ENCODE results near the gene TGM3.

The TGM3 gene

DNA sequence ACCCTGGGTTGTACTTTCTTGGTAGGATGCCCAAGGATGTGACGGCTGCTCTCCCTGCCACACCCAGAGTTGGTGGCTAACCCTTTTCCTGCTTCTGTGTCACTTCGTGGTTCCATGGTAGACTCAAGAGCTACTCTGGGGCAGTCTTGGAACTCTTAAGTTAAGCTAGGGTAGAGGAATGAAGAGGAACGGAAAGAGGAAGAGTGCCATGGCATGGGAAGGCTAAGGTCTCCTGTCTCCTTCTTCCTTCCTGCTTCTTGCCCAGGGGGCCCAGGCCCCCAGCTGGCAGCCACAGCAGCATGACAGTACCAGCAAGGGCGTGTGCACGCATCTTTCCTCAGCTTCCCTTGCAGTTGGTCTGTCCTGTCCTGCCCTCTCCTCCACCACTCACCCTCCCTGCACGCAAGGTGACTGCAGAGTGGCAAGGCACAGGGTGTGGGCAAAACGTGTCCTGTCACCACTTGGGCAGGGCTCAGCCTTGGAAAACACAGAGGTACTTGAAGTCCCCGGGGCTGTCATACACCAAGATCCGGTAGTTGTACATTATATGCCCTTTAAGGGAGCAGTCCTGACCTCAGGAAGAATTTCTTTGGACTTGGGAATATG, 39.8 kb upstream of the TGM3 start:
- no peak overlapping the region for H3K27ac ChIP-seq
- TF ChIP-seq, protein P1, sequence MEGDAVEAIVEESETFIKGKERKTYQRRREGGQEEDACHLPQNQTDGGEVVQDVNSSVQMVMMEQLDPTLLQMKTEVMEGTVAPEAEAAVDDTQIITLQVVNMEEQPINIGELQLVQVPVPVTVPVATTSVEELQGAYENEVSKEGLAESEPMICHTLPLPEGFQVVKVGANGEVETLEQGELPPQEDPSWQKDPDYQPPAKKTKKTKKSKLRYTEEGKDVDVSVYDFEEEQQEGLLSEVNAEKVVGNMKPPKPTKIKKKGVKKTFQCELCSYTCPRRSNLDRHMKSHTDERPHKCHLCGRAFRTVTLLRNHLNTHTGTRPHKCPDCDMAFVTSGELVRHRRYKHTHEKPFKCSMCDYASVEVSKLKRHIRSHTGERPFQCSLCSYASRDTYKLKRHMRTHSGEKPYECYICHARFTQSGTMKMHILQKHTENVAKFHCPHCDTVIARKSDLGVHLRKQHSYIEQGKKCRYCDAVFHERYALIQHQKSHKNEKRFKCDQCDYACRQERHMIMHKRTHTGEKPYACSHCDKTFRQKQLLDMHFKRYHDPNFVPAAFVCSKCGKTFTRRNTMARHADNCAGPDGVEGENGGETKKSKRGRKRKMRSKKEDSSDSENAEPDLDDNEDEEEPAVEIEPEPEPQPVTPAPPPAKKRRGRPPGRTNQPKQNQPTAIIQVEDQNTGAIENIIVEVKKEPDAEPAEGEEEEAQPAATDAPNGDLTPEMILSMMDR (IDR thresholded peaks at IDR 0.05), result no peak
- no peak for TF ChIP-seq ZFX (IDR thresholded peaks at IDR 0.05; ENCODE audit: borderline replicate concordance)

DNA sequence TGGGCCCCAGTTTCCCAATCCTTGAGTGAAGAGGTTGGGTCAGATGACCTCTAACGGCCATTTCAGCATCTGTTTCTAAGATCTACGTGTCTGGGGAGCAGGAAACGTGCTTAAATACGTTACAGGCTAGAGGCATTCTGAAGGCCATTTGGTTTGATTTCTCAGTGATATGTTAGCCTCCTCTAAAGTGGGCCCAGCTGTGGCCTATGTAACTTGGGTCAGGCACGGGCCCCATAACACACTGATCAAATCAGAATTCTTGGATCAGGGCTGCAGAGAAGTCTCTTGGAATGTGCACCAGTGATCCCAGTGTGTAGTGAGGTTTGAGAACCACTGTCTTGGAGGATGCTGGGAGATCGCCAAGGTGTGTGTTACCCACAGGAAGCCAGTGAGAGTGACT, 36.1 kb upstream of the TGM3 start:
- no peak overlapping the region for H3K27ac ChIP-seq
- TF ChIP-seq, protein P1 (IDR thresholded peaks at IDR 0.05), result no peak
- no peak for TF ChIP-seq ZFX (IDR thresholded peaks at IDR 0.05; ENCODE audit: borderline replicate concordance)

DNA sequence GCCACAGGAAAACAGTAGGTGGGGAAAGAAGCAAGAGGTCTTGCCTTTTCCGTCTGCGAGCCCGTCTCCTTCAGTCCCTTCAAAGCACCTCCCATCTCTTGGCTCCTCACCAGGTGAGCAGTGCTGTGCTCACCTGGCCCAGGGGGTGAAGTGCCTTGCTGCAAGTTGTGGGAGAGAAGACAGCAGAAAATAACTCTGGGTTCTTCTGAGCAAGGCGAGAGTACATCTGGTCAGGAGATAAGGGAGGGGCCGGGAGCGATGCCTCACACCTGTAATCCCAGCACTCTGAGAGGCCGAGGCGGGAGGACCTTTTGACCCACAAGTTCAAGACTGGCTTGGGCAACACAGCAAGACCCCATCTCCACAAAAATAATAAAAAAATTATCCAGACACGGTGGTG, 35.6 kb upstream of the TGM3 start:
- TF ChIP-seq, protein P1 (IDR thresholded peaks at IDR 0.05), result no peak
- no peak for TF ChIP-seq ZFX (IDR thresholded peaks at IDR 0.05; ENCODE audit: borderline replicate concordance)
- H3K27ac ChIP-seq, result no peak overlapping the region

DNA sequence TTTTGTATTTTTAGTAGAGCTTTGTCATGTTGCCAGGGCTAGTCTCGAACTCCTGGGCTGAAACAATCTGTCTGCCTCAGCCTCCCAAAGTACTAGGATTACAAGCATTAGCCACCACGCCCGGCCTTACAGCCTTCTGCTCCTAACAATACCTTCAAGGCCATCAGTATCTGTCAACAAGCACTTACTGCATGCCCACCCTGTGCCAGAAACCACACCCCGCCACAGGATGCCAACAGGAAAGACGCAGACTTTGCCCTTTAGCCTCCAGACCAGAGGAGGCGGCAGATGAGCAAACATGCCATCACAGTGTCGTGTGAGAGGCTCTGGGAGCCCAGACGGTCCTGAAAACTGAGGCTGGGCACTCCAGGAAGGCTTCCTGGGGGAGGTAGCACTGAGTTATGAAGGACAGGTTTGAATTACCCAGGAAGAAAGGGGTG, 34.7 kb upstream of the TGM3 start:
- no peak for TF ChIP-seq ZFX (IDR thresholded peaks at IDR 0.05; ENCODE audit: borderline replicate concordance)
- TF ChIP-seq, protein P1 (IDR thresholded peaks at IDR 0.05), result 0 out of 2 replicates have a peak, but pooled peaks have one; percentile 14
- H3K27ac ChIP-seq, result 0 out of 2 replicates have a peak overlapping the region, but pooled peaks have one; percentile 4

DNA sequence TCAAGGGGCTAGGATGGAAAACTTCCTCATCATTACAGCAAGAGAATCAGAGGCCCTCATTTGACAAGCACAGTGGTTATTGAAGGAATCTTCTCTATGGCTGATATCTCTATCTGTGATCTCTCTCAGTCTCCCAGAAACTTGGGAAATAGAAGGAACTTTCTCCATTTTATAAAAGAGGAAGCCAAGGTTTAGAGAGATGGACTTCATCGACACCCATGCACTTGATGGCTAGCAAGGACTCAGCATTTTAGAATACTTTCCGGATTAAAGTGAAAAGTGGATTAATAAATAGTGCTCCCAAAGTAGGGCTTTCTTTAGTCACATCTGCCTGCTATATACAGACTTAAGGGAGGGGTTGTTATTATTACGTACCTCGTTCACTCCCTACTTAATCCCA, 34.2 kb upstream of the TGM3 start:
- 0 out of 2 replicates have a peak overlapping the region, but pooled peaks have one; percentile 4 for H3K27ac ChIP-seq
- TF ChIP-seq, protein P1 (IDR thresholded peaks at IDR 0.05), result no peak
- TF ChIP-seq ZFX (IDR thresholded peaks at IDR 0.05; ENCODE audit: borderline replicate concordance), result no peak

DNA sequence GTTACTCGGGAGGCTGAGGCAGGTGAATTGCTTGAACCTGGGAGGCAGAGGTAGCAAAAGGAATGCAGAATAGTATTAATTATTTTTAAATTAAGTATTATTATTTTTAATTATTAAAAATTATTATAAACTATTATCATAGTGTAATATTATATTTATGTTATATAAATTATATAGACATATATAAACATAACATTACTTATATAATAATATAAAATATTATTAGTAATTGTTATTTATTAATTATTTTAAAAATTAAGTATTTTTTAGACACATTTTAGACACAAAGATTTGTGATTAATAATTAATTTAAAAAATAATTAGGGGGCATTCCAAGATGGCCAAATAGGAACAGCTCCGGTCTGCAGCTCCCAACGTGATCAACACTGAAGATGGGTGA, 31.7 kb upstream of the TGM3 start:
- TF ChIP-seq ZFX (IDR thresholded peaks at IDR 0.05; ENCODE audit: borderline replicate concordance), result no peak
- TF ChIP-seq, protein P1 (IDR thresholded peaks at IDR 0.05), result no peak
- peak overlapping the region; percentile 84 for H3K27ac ChIP-seq

DNA sequence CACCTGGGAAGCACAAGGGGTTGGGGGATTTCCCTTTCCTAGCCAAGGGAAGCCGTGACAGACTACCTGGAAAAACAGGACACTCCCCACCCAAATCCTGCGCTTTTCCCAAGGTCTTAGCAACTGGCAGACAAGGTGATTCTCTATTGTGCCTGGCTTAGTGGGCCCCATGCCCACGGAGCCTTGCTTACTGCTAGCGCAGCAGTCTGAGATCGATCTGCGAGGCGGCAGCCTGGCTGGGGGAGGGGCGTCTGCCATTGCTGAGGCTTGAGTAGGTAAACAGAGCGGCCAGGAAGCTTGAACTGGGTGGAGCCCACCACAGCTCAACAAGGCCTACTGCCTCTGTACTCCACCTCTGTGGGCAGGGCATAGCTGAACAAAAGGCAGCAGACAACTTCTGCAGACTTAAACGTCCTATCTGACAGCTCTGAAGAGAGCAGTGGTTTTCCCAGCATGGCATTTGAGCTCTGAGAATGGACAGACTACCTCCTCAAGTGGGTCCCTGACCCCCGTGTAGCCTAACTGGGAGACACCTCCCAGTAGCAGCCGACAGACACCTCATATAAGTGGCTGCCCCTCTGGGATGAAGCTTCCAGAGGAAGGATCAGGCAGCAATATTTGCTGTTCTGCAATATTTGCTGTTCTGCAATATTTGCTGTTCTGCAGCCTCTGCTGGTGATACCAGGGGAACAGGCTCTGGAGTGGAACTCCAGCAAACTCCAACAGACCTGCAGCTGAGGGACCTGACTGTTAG, 31.0 kb upstream of the TGM3 start:
- TF ChIP-seq, protein P1 (IDR thresholded peaks at IDR 0.05), result 0 out of 2 replicates have a peak, but pooled peaks have one; percentile 9
- peak overlapping the region; percentile 84 for H3K27ac ChIP-seq
